Left cardiac atrium (tissue), 4 donors: ENCODE results near the gene HUWE1. TPM values are rescaled to one million over a fixed set of nuclear protein-coding genes. Genes with fewer than 3 reads are reported as not detected.
"Not testable (repeated sequence)": the region's sequence is repeated elsewhere in the genome, so short reads cannot be mapped to it uniquely, and the experiment has no call there.

ENCODE experiments used
- ATAC-seq, 2 donors: fragments of 200-7000 bp; cut with Tn5 transposase; one replicate each; pipeline ENCODE4 v1.9.1; 2020; ENCODE audit warnings: mild to moderate bottlenecking in 2 of 2, moderate library complexity in 2 of 2
- DNase-seq: peaks from one replicate; pipeline ENCODE4 v3.0.0-alpha.2; 2020
- intact Hi-C, 2 donors: fragments of 100-400 bp; cut with DNase I; formaldehyde crosslinking; loops; one replicate each; pipeline versions ENCODE4 v1.14.1 to v1.15.1; 2022 to 2023
- long read RNA-seq: library from polyadenylated mRNA; unstranded; transcript quantifications from one replicate; pipeline ENCODE4 v2.0.0, GENCODE V29; 2021
- total RNA-seq, 2 donors: library from RNA; stranded (reverse); fragmentation: NEBNext Ultra II Directional; extraction: Animal tissue kit (Norgen Biotek cat#: 25700); gene quantifications; one replicate each; pipeline ENCODE4 v1.2.1, GENCODE V29; 2021
- donor health status: DM: no; HTN: yes; CAD: no.
- donor health status: DM: no; HTN: yes; CAD: no; lungs with severe emphysema.
- donor health status: DM: yes; HTN: yes; CAD: no.
- donor health status: Dilated cardiomyopathy.

The HUWE1 gene, protein sequence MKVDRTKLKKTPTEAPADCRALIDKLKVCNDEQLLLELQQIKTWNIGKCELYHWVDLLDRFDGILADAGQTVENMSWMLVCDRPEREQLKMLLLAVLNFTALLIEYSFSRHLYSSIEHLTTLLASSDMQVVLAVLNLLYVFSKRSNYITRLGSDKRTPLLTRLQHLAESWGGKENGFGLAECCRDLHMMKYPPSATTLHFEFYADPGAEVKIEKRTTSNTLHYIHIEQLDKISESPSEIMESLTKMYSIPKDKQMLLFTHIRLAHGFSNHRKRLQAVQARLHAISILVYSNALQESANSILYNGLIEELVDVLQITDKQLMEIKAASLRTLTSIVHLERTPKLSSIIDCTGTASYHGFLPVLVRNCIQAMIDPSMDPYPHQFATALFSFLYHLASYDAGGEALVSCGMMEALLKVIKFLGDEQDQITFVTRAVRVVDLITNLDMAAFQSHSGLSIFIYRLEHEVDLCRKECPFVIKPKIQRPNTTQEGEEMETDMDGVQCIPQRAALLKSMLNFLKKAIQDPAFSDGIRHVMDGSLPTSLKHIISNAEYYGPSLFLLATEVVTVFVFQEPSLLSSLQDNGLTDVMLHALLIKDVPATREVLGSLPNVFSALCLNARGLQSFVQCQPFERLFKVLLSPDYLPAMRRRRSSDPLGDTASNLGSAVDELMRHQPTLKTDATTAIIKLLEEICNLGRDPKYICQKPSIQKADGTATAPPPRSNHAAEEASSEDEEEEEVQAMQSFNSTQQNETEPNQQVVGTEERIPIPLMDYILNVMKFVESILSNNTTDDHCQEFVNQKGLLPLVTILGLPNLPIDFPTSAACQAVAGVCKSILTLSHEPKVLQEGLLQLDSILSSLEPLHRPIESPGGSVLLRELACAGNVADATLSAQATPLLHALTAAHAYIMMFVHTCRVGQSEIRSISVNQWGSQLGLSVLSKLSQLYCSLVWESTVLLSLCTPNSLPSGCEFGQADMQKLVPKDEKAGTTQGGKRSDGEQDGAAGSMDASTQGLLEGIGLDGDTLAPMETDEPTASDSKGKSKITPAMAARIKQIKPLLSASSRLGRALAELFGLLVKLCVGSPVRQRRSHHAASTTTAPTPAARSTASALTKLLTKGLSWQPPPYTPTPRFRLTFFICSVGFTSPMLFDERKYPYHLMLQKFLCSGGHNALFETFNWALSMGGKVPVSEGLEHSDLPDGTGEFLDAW (N-terminal part only)
- total RNA-seq: 100 to 1,000 TPM; 128 to 130 TPM
- long read RNA-seq, partial matches to known transcripts: 17 of 19 reads
- long read RNA-seq, other reads (novel, unspliced or antisense): 2 of 19 reads

DNA sequence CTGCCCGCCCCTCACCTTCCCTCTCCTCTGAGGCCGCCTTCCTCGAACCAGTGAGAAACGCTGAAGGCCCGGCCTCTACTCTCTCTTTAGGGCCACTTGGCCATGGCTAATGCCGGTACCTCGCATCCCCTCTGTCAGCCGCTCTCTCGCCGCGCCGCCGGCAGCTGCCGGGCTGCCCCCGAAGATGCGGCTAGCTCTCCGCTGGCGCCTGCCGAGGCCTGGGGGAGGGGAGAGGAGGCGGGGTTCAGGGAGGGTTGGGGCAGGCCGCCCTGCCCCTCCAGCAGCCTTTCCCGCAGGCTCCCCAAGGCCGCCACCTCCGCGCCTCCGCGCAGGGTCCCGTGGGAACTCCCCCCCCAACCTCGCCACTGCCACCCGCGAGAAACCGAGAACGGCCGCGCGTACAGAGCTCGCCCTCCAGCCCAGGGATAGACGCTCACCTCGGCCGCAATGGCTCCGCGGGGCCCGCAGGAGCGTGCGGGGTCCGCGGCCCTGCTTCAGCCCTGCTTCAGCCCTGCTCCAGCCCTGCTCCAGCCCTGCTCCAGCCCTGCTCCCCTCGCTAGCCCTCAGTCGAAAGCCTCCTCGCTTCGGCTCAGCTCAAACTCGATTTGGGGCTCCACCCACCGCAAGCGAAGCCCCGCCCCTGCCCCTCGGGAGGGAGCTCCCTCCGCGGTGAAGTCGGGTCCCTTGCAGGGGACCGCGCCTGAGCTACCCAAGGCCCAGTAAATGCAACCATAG, at the start of gene HUWE1:
Gene HUWE1 (minus strand): TSS at position 569 of the 735 bp plus-strand sequence. CDS start 32,612 bp downstream, outside the sequence.
- ATAC-seq (peak; percentile 62 to 74), DNase-seq (peak; percentile 78)
- intact Hi-C loops: no loop called here

DNA sequence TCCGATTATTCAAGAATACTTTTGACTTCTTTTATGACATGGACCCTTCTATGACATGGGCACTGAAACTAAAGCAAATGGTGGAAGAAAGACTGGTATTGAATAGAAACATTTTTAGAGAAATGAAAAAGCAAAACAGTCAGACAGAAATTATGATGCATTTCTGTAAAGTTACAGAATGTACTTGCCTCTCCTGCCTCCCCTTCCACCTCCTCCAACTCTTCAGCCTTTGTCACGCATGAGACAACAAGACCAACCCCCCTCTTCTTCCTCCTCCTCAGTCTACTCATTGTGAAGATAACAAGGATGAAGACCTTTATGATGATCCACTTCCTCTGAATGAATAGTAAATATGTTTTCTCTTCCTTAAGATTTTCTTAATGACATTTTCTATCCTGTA, 46.3 kb upstream of the HUWE1 start:
- no peak for ATAC-seq

DNA sequence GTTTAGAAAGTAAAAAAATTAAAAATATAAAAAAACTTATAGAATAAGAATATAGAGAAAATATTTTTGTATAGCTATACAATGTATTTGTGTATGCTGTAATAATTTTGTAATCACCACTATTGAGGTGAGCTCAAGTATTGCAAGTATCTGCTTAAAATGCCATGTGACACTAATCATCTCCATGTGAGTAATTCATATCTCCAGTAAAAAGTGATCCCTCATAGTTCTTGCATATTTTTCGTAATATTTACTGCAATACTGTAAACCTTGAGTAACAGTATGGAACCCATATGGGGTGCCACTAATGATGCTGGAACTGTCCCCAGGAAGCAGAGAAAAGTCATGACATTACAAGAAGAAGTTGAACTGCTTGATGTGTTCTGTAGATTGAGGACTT, 43.2 kb upstream of the HUWE1 start:
- ATAC-seq: no peak
- intact Hi-C loops: loop anchor here in 1 of 2 donors (10.0 kb wide), 1 partner anchor 55 kb away; no protein-coding TSS in a partner anchor
- no peak for DNase-seq

More for the DNA sequence above, 46.3 kb upstream of the HUWE1 start:
- intact Hi-C loops: loop anchor here in 1 of 2 donors (10.0 kb wide), 1 partner anchor 58 kb away; no protein-coding TSS in a partner anchor
- no peak for DNase-seq

DNA sequence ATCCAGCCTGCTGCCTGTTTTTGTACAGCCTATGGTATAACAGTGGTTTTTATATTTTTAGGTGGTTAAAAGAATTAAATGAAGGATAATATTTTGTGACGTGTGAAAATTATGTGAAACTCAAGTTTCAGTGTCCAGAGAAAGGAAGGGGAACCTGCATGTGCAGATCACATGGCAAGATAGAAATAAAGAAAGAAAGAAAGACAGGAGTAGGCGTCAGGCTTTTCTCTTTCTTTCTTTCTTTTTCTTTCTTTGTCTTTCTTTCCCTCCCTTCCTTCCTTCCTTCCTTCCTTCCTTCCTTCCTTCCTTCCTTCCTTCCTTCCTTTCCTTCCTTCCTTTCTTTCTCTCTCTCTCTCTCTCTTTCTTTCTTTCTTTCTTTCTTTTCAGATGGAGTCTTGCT, 42.0 kb upstream of the HUWE1 start:
- intact Hi-C loops: no loop called here

DNA sequence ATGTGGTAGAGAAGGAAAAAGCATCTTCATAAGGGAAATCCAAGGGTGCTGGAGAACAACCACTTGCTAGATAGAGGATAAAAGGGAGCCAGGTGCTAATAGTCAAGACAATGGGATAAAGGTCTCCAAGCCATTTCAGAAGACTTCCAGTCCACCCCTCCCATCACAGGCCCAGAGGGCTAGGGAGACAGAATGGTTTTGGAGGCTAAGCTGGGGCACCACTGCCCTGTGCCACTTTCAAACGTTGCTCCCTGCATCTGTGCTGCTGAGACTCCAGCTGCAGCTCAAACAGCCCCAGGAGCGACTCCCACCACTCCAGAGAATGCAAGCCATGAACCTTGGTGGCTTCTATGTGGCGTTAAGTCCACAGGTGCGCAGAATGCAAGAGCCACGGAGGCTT, 38.4 kb upstream of the HUWE1 start:
- ATAC-seq (no peak), DNase-seq (no peak)
- intact Hi-C loops: no loop called here

More for the DNA sequence above, 42.0 kb upstream of the HUWE1 start:
- DNase-seq: no peak
- no peak for ATAC-seq

DNA sequence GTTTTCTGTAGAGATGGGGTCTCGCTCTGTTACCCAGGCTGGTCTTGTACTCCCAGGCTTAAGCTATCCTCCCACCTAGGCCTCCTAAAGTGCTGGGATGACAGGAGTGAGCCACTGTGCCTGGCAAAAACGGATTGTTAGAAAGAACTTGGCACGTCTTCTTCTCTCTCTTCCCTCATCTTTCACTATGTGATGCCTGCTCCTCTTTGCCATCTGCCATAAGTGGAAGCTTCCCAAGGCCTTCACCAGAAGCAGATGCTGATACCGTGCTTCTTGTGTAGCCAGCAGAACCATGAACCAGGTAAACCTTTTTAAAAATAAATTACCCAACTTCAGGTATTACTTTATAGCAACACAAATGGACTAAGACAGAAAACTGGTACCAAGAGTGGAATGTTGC, 36.9 kb upstream of the HUWE1 start:
- intact Hi-C loops: no loop called here
- DNase-seq: no peak
- ATAC-seq: no peak

DNA sequence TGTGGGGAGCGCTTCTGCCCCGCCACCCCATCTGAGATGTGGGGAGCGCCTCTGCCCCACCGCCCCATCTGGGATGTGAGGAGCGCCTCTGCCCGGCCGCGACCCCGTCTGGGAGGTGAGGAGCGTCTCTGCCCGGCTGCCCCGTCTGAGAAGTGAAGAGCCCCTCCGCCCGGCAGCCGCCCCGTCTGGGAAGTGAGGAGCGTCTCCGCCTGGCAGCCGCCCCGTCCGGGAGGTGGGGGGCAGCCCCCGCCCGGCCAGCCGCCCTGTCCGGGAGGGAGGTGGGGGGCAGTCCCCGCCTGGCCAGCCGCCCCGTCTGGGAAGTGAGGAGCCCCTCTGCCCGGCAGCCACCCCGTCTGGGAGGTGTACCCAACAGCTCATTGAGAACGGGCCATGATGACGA, 35.1 kb upstream of the HUWE1 start:
- intact Hi-C loops, DNase-seq, ATAC-seq: not testable (repeated sequence)

DNA sequence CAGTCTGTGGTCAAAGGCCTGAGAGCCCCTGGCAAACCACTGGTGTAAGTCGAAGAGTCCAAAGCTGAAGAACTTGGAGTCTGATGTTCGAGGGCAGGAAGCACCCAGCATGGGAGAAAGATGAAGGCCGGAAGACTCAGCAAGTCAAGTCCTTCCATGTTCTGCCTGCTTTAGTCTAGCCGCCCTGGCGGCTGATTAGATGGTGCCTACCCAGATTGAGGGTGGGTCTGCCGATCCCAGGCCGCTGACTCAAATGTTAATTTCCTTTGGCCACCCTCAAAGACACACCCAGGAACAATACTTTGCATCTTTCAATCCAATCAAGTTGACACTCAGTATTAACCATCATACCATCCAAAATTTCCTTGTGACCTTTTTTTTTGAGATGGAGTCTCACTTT, 33.1 kb upstream of the HUWE1 start:
- ATAC-seq, DNase-seq, intact Hi-C loops: not testable (repeated sequence)

DNA sequence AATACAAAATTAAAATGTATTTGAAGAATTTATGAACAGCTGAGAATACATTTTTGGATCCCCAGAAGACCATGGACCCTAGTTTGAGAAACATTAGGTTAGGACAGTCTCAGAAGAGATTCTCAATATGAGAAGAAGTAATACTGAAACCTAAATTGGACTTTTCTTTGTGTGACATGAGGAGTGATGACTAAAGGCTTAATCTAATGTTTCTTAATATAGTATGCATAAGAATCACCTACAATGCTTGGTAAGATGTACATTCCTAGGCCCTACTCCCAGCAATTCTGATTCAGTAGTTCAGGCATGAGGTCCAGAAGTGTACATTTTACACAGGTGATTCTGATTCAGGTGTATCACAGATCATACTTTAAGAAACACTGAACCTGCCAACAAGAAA, 31.6 kb upstream of the HUWE1 start:
- ATAC-seq (no peak), DNase-seq (no peak)
- intact Hi-C loops: no loop called here

DNA sequence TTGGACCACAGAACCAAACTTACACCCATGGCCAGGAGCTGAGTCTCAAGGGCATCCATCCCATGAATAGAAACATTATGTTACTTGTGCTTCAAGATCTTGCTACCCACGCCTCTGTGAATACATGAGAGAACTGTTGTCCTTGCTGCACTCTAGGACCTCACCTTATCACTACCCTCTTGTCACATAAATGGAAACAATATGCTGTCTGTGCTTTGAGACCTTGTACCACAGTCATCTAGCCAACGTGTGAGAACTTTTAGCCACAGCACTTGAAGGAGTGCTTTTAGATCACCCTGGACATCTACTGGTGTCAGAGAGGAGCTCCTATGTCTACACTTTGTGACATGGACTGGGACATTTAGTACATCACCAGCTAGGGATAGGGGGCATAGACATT, 30.7 kb upstream of the HUWE1 start:
- no peak for ATAC-seq
- DNase-seq: no peak
- intact Hi-C loops: no loop called here

DNA sequence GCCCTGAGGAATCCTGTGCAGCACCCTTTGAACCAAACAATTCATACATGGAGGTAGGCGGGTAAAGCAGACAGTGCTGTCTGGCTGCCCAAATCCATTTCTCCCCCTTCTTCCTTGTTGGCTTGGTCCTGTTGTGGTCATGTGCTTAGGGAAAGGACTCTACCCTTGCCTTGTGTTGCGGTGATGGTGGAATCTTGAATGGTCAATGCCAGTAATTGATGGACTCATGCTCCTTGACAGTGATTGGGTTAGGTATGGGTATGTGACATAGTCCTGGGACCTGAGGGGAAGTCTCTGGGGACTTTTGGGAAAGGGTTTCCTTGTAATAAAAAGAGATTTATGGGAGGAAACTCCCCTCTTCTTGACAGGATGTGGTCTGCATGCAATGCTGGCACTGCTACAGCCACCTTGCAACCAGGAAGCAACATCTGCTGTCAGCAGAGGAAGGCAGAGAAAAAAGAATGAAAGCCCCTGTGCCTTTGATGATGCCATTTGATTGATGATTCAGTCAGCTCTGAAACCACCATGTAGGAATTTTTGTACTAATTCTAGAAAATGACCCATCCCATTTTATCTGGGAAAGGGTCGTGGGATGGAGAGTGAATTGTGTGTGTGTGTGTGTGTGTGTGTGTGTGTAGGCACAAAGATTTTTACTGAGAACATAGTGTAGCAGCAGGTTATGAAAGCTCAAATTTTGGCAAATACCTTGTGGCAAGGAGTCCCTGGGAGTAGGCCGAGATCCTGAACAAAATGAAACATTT, 30.0 kb upstream of the HUWE1 start:
- intact Hi-C loops: no loop called here
- ATAC-seq (peak in 1 of 2 donors; percentile 50), DNase-seq (no peak)

DNA sequence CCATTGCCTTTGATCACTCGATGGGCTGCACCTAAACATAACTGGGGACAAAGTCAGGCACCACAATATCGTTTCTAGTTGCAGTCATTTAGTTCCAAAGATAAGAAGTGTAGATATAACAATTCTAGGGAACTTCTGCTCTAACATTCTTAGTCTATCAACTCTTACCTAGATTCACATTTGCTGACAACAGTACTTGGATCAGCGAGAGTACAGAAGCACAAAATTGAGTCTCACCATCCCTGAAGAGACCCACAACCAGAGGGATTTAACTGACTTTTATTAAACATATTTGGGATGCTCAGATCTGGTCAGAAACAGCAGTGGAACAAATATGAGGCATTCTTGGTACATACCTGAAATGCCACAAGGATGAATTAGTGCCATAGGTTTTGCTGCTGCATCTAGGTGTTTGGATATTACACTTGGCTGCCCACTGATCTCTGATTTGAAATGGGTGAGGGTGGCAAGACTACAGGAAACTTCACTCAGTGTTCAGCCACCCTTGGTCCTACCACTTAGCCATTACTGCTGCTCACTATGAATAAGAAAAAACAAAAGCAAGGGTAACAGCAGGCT, 28.9 kb upstream of the HUWE1 start:
- no peak for ATAC-seq
- DNase-seq: no peak
- intact Hi-C loops: no loop called here

DNA sequence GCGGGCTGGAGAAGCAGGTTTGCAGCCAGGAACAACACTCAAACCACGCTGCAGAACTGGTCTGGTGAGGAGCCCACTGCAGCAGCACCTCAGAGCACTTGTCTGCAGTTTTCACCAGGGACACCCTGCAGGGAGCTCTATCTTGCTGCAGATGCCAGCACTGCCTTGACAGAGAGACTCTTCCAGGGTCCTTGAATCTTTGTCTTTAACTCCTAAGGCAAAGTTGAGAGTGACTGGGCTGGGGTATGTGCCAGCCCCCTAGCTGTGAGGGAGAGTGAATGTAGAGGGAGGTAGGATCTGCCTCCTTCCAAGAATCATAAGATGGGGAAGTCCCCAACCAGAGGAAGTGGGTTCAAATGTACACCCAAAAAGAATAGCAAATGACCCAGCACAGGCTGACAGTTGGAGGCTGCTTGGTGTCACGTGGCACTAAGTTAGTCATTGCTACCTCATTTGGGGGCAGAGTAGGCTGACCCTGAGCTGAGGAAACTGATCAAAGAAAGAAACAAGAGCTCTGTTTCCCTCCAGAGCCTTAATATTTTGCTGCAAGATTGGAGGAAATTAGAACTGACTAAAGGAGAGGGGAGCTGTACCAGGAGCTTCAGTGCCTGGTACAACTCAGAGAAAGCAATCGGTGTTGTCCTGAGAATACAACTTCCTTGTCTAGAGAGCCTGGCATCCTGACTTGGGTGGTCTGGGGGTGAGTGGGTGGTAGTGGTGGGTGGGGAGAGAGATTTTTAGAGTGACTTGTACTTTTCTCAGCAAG, 28.2 kb upstream of the HUWE1 start:
- peak; percentile 47 to 63 for ATAC-seq
- no peak for DNase-seq
- intact Hi-C loops: no loop called here

DNA sequence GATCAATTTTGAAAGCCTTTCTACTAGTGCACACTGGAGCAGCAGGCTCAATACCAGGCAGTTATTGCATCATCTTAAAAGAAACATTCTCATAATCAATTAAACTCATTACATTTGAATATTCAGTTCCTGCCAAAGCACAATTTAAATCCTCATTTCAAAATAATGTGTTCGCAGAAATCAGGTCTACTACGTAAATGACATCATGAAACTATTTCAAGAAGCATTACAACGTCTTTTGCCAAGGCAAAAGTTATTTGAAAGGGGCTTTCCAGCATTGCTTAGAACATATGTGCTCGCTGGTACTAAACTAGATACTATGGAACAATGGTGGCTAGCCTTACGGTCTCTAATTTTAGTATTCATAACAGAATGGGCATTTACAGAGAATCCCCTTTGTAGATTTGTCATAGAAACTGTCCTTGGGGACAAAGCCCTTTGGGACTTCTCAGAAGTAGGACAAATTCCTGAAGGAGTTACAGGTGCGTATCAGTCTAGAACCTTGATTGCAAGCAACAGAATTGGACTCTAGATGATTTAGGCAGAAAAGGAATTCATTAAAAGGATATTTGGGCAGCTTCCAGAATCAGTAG, 27.6 kb upstream of the HUWE1 start:
- intact Hi-C loops: no loop called here
- DNase-seq (no peak), ATAC-seq (no peak)

DNA sequence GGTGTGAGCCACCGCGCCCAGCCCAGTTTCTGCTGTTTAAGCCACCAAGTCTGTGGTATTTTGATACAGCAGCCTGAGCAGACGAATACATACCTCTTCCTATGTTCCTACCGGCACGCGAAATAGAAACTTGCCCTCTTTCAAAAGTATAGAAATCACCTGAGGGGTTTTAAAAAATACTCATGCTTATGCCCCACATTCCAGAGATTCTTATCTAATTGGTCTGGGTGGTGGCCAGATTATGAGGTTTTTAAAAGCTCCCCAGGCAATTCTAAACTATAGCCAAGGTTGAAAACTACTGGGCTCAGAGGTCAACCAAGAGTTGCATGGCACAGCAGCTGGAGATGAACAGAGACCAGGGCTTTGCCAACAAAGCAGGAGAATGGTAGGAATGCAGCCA, 24.9 kb upstream of the HUWE1 start:
- intact Hi-C loops: no loop called here
- DNase-seq (no peak), ATAC-seq (no peak)

DNA sequence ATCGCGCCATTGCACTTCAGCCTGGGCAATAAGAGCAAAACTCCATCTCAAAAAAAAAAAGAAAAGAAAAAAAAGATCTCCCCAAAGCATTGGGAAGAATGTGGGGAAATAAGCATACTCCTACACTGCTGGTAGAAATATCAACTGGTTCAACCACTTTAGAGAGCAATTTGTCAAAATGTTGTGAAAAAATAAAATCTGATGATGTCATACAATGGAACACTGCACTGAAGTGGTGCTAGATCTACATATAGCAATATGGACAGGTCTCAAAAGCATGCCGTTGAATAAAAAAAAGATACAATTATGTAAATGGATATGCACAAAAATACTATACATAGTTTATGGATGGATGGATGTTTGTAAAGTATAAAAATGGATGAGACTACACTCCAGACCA, 18.3 kb upstream of the HUWE1 start:
- DNase-seq: no peak
- ATAC-seq: no peak
- intact Hi-C loops: no loop called here
